DOHH2 (cell line): Measurements from ENCODE around the gene BPIFB1.

ENCODE experiments used
- H3F3A ChIP-seq: fragments of 200-600 bp; sonication (generic), shearing (Covaris generic); 2 replicates; pipeline ENCODE4 v1.6.0; 2016; ENCODE audit warnings: antibody characterized with exemption, mild to moderate bottlenecking; ENCODE audit not compliant: control insufficient read depth, insufficient read depth
- H3K27ac ChIP-seq: fragments of 200-600 bp; sonication (generic); 2 replicates; pipeline ENCODE4 v1.5.1; 2014; ENCODE audit warnings: low read depth, mild to moderate bottlenecking, low read length, moderate library complexity
- H3K27me3 ChIP-seq: fragments of 200-600 bp; sonication (generic); 2 replicates; pipeline ENCODE4 v1.6.1; 2014; ENCODE audit warnings: mild to moderate bottlenecking, low read length, mixed read lengths; ENCODE audit not compliant: control insufficient read depth
- H3K36me3 ChIP-seq: fragments of 200-600 bp; sonication (generic); 2 replicates; pipeline ENCODE4 v1.6.1; 2014; ENCODE audit warnings: mild to moderate bottlenecking, low read length, moderate library complexity, mixed read lengths; ENCODE audit not compliant: control insufficient read depth
- H3K4me1 ChIP-seq: fragments of 200-600 bp; sonication (generic); 2 replicates; pipeline ENCODE4 v1.6.1; 2014; ENCODE audit warnings: mild to moderate bottlenecking, low read length, mixed read lengths; ENCODE audit not compliant: control insufficient read depth
- H3K4me2 ChIP-seq: fragments of 200-600 bp; sonication (generic); 2 replicates; pipeline ENCODE4 v1.6.0; 2014; ENCODE audit warnings: mild to moderate bottlenecking, low read length, moderate library complexity
- H3K4me3 ChIP-seq: fragments of 200-600 bp; sonication (generic); 2 replicates; pipeline ENCODE4 v1.5.1; 2014; ENCODE audit warnings: mild to moderate bottlenecking, low read length, mixed read lengths
- H3K79me2 ChIP-seq: fragments of 200-600 bp; sonication (generic); 2 replicates; pipeline ENCODE4 v1.6.1; 2014; ENCODE audit warnings: mild to moderate bottlenecking, low read length, mixed read lengths; ENCODE audit not compliant: control insufficient read depth
- H3K9me2 ChIP-seq: fragments of 200-600 bp; sonication (generic); replicated peaks from 2 replicates; pipeline ENCODE4 v1.6.1; 2014; ENCODE audit warnings: mild to moderate bottlenecking, low read length, mixed read lengths; ENCODE audit not compliant: control insufficient read depth
- H3K9me3 ChIP-seq: fragments of 200-600 bp; sonication (generic); 2 replicates; pipeline ENCODE4 v1.6.1; 2014; ENCODE audit warnings: antibody characterized with exemption, low read length, mixed read lengths; ENCODE audit not compliant: control insufficient read depth, insufficient read depth
- H4K20me1 ChIP-seq: fragments of 200-600 bp; sonication (generic); 2 replicates; pipeline ENCODE4 v1.6.0; 2014; ENCODE audit warnings: low read depth, mild to moderate bottlenecking, antibody characterized with exemption, low read length, moderate library complexity; ENCODE audit not compliant: control insufficient read depth, insufficient read depth
- EZH2phosphoT487 ChIP-seq: fragments of 200-600 bp; sonication (generic); IDR thresholded peaks from 2 replicates; pipeline ENCODE4 v1.6.1; 2017; ENCODE audit warnings: borderline replicate concordance, mild to moderate bottlenecking, antibody characterized with exemption, low read length, moderate library complexity, mixed read lengths
- TF ChIP-seq, protein P1 (sequence below): fragments of 200-600 bp; sonication (generic); IDR thresholded peaks from one replicate; pipeline ENCODE4 v1.5.1; 2014; ENCODE audit warnings: antibody characterized with exemption, mild to moderate bottlenecking, low read depth, low read length; ENCODE audit not compliant: poor library complexity, severe bottlenecking

Gene BPIFB1

DNA sequence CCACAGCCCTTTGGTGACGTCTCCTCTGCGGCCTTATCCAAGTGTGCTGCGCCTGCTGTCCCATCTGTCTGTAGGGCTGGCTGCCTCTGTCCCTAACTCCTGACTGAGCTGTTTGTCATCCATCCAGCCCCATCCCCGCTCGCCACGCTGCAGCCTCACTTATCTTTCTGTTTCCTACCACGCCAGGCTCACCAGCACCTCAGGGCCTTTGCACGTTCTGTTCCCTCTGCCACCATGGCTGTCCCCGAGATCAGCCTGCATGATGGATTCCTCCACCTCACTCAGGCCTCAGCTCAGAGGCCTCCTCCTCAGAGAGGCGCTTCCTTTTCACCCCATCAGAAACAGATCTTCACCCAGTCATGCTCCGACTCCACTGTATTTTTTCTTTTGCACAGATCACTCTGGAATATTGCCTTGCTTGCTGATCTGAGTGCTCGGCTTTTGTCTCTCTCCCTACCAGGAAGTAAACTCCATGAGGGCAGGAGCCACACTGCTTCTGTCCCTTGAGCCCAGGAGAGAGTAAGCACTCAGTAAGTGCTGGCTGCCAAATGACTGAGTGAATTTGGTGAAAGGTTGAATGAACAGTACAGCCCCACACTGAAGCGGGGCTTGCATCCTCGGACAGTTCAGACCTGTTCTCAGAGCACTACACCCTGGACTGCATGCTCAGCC is 34.5 kb downstream of the BPIFB1 start:
- H3K27me3 ChIP-seq, result no peaks in the 10 kb centered on the region
- no peaks in the 10 kb centered on the region for H3F3A ChIP-seq
- no peak overlapping the region for H3K27ac ChIP-seq
- no peaks in the 10 kb centered on the region for H3K79me2 ChIP-seq
- no peak overlapping the region for H3K4me2 ChIP-seq
- no peaks in the 10 kb centered on the region for H4K20me1 ChIP-seq
- H3K36me3 ChIP-seq, result no peaks in the 10 kb centered on the region
- no peak overlapping the region for H3K4me3 ChIP-seq
- TF ChIP-seq EZH2phosphoT487, result no peak
- TF ChIP-seq, protein P1, sequence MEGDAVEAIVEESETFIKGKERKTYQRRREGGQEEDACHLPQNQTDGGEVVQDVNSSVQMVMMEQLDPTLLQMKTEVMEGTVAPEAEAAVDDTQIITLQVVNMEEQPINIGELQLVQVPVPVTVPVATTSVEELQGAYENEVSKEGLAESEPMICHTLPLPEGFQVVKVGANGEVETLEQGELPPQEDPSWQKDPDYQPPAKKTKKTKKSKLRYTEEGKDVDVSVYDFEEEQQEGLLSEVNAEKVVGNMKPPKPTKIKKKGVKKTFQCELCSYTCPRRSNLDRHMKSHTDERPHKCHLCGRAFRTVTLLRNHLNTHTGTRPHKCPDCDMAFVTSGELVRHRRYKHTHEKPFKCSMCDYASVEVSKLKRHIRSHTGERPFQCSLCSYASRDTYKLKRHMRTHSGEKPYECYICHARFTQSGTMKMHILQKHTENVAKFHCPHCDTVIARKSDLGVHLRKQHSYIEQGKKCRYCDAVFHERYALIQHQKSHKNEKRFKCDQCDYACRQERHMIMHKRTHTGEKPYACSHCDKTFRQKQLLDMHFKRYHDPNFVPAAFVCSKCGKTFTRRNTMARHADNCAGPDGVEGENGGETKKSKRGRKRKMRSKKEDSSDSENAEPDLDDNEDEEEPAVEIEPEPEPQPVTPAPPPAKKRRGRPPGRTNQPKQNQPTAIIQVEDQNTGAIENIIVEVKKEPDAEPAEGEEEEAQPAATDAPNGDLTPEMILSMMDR, result no peak
- no peaks in the 10 kb centered on the region for H3K9me2 ChIP-seq
- no peaks in the 10 kb centered on the region for H3K9me3 ChIP-seq
- H3K4me1 ChIP-seq, result no peaks in the 10 kb centered on the region

GRCh38 chr20:33318096-33318429 is 35.0 kb downstream of the BPIFB1 start:
- Histone ChIP-seq H3K4me1 (no peaks in the 10 kb centered on the region), H3K36me3 (no peaks in the 10 kb centered on the region), H3K27ac (no peak overlapping the region), H3K27me3 (no peaks in the 10 kb centered on the region), H3K4me2 (no peak overlapping the region), H4K20me1 (no peaks in the 10 kb centered on the region), H3K4me3 (no peak overlapping the region), H3K9me3 (no peaks in the 10 kb centered on the region), H3F3A (no peaks in the 10 kb centered on the region), H3K79me2 (no peaks in the 10 kb centered on the region), H3K9me2 (no peaks in the 10 kb centered on the region)
- TF ChIP-seq, protein P1, result no peak
- TF ChIP-seq EZH2phosphoT487, result no peak

GRCh38 chr20:33320006-33320405 is 37.0 kb downstream of the BPIFB1 start:
- H3K27me3 ChIP-seq, result peaks cover 4% of the 10 kb centered on the region
- no peak overlapping the region for H3K27ac ChIP-seq
- H3K79me2 ChIP-seq, result no peaks in the 10 kb centered on the region
- no peaks in the 10 kb centered on the region for H4K20me1 ChIP-seq
- no peaks in the 10 kb centered on the region for H3K9me3 ChIP-seq
- no peak for TF ChIP-seq EZH2phosphoT487
- TF ChIP-seq, protein P1, result no peak
- H3F3A ChIP-seq, result no peaks in the 10 kb centered on the region
- no peaks in the 10 kb centered on the region for H3K9me2 ChIP-seq
- no peaks in the 10 kb centered on the region for H3K36me3 ChIP-seq
- H3K4me2 ChIP-seq, result no peak overlapping the region
- no peaks in the 10 kb centered on the region for H3K4me1 ChIP-seq
- H3K4me3 ChIP-seq, result no peak overlapping the region
